HG03378 (cell line): ENCODE measurements around the gene CLMN.
"Not testable (repeated sequence)": the region's sequence is repeated elsewhere in the genome, so short reads cannot be mapped to it uniquely, and the experiment has no call there.

Experiments used
- ATAC-seq: cut with Tn5 transposase; IDR thresholded peaks from one replicate; pipeline ENCODE4 v1.9.1; 2021; ENCODE audit warnings: mild to moderate bottlenecking, moderate library complexity; ENCODE audit not compliant: unreplicated experiment

Gene CLMN

DNA sequence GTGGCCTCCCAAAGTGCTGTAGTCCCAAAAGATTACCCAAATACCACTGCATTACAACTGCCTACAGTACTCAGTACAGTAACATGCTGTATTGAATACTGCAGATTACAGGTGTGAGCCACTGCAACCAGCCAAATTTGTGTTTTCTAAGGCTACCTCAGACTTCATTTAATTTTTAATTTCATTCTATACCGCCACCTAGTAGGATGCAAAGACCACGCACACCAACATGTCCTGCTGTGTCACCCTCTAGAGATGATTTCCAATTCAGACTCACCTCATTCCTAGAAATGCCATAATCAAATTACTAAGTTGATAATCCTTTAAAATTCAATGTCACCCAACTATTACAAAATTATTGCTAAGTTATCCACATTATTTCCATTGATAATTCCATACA is 177.5 kb downstream of the CLMN start:
- no peak for ATAC-seq

DNA sequence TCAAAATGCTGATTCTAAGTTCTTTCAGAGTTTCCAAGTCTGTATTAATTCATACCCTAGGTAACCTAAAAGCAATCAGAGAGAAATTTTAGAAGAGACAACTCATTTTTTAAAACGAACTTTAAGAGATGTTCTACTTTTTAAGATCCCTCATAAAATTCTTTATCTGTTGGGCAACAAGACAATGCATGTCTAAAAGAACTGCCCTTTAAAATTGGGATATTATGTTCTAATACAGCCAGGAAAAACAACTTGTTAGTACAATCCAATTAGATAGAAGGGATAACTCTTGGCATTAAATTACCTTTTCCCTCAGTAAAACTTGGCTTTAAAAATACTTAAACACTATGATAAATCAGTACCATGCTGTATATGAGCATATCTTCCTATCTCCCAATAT is 178.0 kb downstream of the CLMN start:
- ATAC-seq: no peak

DNA sequence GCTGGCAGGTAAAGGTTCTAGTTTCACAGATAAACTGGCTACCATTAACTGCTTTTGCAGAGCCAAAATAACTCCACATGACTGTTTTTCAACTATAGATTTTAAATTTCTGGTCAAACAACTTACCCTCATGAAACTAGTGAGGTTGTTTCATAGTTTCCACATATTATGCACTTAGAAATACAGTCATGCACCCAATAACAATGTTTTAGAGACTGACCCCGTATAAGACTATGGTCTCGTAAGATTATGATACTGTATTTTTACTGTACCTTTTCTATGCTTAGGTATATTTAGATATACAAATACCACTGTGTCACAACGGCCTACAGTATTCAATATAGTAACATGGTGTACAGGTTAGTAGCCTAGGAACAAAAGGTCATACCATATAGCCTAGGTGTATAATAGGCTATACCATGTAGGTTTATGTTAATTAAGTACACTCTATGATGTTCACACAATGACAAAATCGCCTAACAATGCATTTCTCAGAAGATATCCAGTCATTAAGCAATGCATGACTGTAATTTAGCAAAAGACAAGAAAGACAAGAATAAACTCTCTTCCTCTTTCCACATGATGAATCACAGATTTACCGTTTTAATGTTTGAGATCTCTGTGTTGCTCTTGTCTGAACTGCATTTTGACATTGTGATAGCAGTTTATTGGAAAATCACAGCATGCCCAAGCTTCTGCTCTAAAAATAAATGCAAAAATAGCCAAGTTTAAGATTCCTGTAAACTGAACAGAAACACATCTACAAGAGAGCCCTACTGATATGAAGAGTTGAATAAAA is 179.4 kb downstream of the CLMN start:
- ATAC-seq: no peak

DNA sequence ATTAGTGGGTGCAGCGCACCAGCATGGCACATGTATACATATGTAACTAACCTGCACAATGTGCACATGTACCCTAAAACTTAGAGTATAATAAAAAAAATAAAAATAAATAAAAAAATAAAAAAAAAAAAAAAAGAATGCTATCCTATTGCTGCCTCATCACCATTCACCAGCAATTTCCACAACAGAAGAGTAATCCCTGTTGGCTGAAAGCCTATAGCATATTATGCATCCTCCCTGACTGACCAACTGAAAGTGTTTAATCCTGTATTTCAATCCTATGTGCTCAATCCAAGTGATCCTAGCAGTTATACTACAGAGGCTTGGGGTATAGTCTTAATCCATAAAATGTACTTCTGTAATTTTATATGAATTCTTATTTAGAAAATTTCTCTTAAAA is 180.8 kb downstream of the CLMN start:
- ATAC-seq: no peak

DNA sequence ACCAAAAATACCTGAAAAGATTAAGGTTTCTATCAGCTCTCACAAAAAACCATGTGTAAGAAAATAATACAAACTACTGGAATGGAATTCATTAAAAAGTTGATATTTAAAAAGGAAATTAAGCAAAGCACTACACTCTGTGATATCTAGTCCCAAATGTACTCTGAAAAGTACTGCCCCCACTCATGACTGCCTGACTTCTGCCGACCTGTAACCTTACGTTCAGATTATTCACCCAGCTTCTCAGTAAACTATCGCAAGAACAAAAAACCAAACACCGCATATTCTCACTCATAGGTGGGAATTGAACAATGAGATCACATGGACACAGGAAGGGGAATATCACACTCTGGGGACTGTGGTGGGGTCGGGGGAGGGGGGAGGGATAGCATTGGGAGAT is 181.3 kb downstream of the CLMN start:
- ATAC-seq: not testable (repeated sequence)

DNA sequence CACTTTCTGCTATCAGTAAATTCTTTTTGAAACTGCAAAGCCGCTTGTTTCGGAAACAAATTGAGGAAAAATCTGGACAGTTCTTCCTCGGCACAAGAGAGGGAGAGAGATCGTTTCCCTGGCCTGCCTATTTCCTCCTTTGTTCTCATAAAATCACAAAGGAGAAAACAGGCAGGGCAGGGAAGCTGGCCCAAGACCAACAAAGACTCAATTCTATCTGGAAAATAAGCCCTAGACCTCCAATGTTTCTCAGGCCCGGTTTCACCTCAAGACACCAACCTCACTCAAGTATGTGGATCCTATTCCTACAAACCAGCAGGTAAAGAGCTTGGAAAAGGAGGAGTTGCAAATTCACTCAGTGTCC is 181.9 kb downstream of the CLMN start:
- ATAC-seq: no peak

DNA sequence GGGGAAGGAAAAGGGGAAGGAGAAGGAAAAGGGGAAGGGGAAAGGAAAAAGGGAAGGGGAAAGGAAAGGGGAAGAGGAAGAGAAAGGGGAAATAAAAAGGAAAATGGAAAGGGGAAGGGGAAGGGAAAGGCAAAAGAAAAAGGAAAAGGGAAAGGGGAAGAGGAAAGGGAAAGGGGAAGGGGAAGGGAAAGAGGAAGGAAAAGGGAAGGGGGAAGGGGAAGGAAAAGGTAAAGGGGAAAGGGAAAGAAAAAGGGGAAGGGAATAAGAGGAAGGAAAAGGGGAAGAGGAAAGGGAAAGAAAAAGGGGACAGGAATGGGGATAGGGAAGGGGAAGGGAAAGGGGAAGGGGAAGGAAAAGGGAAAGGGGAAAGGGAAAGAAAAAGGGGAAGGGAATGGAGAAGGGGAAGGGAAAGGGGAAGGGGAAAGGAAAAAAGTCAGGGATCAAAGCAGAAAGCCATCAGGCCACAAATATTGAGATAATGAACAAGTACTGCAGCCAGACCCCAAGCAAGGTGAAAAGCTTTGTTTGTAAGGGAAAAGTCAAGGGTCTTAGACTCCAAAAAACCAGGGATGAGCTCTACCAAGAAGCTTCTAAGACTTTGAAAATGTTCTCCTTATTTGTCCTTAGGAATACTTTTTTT is 182.4 kb downstream of the CLMN start:
- ATAC-seq: no peak

DNA sequence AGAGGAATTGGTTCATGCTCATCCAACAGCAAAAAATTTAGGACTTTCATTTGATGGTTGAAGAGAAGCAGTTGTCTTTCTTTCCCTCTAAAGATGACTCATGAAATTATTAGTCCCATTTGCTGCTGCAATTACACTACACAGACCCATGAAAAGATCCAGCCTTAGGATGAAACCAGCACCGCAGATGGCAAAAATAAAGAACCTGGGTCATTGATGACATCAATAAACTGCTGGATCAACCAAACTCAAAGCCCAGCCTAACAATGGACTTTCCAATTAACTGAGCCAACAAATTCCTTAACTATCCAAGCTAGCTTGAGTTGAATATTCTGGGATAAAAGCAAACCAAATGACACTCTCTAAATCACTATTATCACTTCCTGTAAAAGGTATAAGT is 183.1 kb downstream of the CLMN start:
- ATAC-seq: no peak

DNA sequence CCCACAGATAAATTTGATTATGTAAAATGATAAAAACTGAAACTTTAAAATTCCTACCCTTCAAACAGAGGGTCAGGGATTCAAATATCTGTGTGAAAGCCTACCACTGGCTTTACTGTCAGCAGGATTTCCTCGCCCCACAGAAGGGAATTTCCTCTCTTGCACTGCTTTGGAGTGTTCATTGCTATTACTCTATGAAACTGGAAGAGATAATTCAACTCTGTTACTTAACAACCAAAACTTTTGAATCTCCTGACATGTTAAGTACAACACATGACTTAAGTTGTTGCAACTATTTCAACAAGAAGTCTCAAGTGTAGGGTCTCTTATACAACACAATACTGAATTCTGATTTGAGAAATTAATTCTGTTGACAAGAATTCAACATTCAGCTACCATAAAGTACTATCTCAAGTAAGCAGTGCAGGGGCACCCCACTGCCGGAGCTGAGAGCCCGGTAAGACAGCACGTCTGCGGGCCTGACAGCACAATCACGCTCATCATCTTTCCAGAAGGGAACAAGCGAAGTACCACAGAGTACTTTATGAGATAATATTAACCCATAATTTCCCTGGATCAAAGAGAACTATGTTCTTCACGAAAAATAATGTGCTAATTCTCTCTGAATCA is 185.3 kb downstream of the CLMN start:
- ATAC-seq: no peak

DNA sequence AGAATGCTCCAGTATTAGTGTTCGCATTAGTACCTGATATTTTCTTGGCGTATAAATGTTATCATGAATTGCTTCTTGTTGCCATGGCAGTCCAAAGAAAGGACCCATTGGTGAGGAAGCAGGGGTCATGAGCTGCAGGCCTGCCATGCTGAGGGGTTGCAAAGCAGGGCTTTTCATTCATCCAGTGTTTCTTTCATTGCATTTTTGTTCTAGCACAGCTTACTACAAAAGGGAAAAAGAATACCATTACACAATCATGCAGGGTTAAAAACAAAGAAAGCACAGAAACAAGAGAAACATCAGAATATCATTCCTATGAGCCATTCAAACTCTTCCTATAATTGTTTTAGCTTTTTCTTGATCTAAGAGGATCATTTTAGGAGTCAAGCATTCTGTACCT is 186.4 kb downstream of the CLMN start:
- no peak for ATAC-seq

DNA sequence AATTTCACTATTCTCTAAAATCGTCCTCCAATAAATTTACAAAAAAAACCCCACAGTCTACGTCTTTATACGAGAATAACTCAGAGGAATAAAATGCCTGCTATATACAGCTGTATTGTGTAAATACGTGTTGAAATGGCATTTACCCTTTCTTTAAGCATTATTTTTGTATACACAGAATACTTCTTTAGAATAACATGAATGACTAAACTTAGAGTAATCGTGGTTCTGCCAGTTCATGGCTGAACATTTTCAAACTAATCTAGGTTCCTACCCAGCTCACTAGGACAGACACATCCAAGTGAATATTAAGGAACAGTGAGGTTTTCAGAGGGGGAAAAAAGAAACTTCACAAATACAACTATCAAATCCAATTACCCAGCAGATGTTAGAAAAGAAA is 186.9 kb downstream of the CLMN start:
- ATAC-seq: no peak
